HEK293T (cell line): Measurements from ENCODE around the gene MTA3.

Source experiments
- CTCF ChIA-PET: fragments of 350-600 bp; formaldehyde crosslinking; extraction: SDS; loops from one replicate; lab custom pipeline; 2021; ENCODE audit warnings: antibody characterized with exemption, inconsistent platforms; lab: Yijun Ruan, JAX
- POLR2A ChIA-PET: fragments of 350-600 bp; formaldehyde crosslinking; extraction: SDS; loops from one replicate; lab custom pipeline; 2020; ENCODE audit warnings: antibody characterized with exemption, inconsistent platforms; lab: Yijun Ruan, JAX
- DNase-seq: peaks from one replicate; pipeline ENCODE4 v3.0.0; 2012; ENCODE audit warnings: mixed read lengths; ENCODE audit errors: extremely low spot score
- ARNT ChIP-seq: fragments of 450-650 bp; IDR thresholded peaks from 2 replicates; pipeline ENCODE4 v1.6.1; 2017; ENCODE audit warnings: mild to moderate bottlenecking
- BHLHE40 ChIP-seq: fragments of 450-650 bp; IDR thresholded peaks from 2 replicates; pipeline ENCODE4 v1.6.1; 2016; ENCODE audit warnings: mild to moderate bottlenecking, moderate library complexity, borderline replicate concordance
- CTBP1 ChIP-seq: fragments of 450-650 bp; IDR thresholded peaks from 2 replicates; pipeline ENCODE4 v1.6.1; 2016; ENCODE audit warnings: borderline replicate concordance
- ELF4 ChIP-seq: fragments of 450-650 bp; IDR thresholded peaks from 2 replicates; pipeline ENCODE4 v1.6.1; 2017; ENCODE audit warnings: antibody characterized with exemption
- FOXA1 ChIP-seq: fragments of 450-650 bp; IDR thresholded peaks from 2 replicates; pipeline ENCODE4 v1.6.1; 2016; ENCODE audit warnings: mild to moderate bottlenecking
- FOXM1 ChIP-seq: fragments of 450-650 bp; IDR thresholded peaks from 2 replicates; pipeline ENCODE4 v1.6.1; 2017; ENCODE audit warnings: mild to moderate bottlenecking, borderline replicate concordance
- HDGF ChIP-seq: fragments of 450-650 bp; IDR thresholded peaks from 2 replicates; pipeline ENCODE4 v1.6.1; 2017; ENCODE audit warnings: antibody characterized with exemption, borderline replicate concordance
- L3MBTL2 ChIP-seq: fragments of 450-650 bp; conservative IDR thresholded peaks from 2 replicates; pipeline ENCODE4 v1.6.1; 2016; ENCODE audit warnings: mild to moderate bottlenecking
- LEF1 ChIP-seq: fragments of 450-650 bp; IDR thresholded peaks from 2 replicates; pipeline ENCODE4 v1.6.1; 2017; ENCODE audit warnings: mild to moderate bottlenecking, borderline replicate concordance
- NFRKB ChIP-seq: fragments of 450-650 bp; IDR thresholded peaks from 2 replicates; pipeline ENCODE4 v1.6.1; 2016; ENCODE audit warnings: mild to moderate bottlenecking, moderate library complexity
- PKNOX1 ChIP-seq: fragments of 450-650 bp; IDR thresholded peaks from 2 replicates; pipeline ENCODE4 v1.6.1; 2016
- SP1 ChIP-seq: fragments of 450-650 bp; IDR thresholded peaks from 2 replicates; pipeline ENCODE4 v1.6.1; 2017
- SUZ12 ChIP-seq: fragments of 450-650 bp; IDR thresholded peaks from 2 replicates; pipeline ENCODE4 v1.6.1; 2016; ENCODE audit warnings: mild to moderate bottlenecking
- TARDBP ChIP-seq: fragments of 450-650 bp; IDR thresholded peaks from 2 replicates; pipeline ENCODE4 v1.6.1; 2016
- ZNF384 ChIP-seq: fragments of 450-650 bp; IDR thresholded peaks from 2 replicates; pipeline ENCODE4 v1.6.1; 2016

MTA3 gene

GRCh38 chr2:42795841-42796301 is 227.4 kb downstream of the MTA3 start:
- CTCF ChIA-PET: no interaction called here
- DNase-seq: no peak
- POLR2A ChIA-PET: interaction anchor here (0.7 kb wide), 1 partner anchor 15 kb away, joined by 3 read pairs; no protein-coding TSS in a partner anchor
- TF ChIP-seq BHLHE40 (no peak), ELF4 (no peak), HDGF (no peak)

GRCh38 chr2:42796427-42797248 is 228.2 kb downstream of the MTA3 start:
- ChIA-PET POLR2A (interaction anchor here (0.7 kb wide), 1 partner anchor 14 kb away, joined by 3 read pairs; no protein-coding TSS in a partner anchor), CTCF (no interaction called here)
- no peak for TF ChIP-seq NFRKB
- no peak for TF ChIP-seq SUZ12
- TF ChIP-seq ZNF384: no peak
- TF ChIP-seq ELF4: no peak
- TF ChIP-seq FOXA1: no peak
- no peak for TF ChIP-seq FOXM1
- no peak for TF ChIP-seq PKNOX1
- no peak for TF ChIP-seq CTBP1
- no peak for TF ChIP-seq HDGF
- TF ChIP-seq TARDBP: no peak
- no peak for DNase-seq

- ChIA-PET CTCF (no interaction called here), POLR2A (no interaction called here)
- DNase-seq: no peak
- TF ChIP-seq ELF4 (no peak), SP1 (no peak), HDGF (no peak), ARNT (no peak), NFRKB (no peak), SUZ12 (no peak), LEF1 (no peak), FOXM1 (no peak), TARDBP (no peak), FOXA1 (no peak), PKNOX1 (no peak), BHLHE40 (no peak)
Observed at GRCh38 chr2:42797281-42797680, 228.8 kb downstream of the MTA3 start.

GRCh38 chr2:42799881-42800280 is 231.4 kb downstream of the MTA3 start:
- DNase-seq: no peak
- ChIA-PET POLR2A (interaction anchor here (1.7 kb wide), 1 partner anchor 10 kb away, joined by 11 read pairs; no protein-coding TSS in a partner anchor), CTCF (no interaction called here)
- TF ChIP-seq L3MBTL2 (no peak), ARNT (no peak), SP1 (no peak), TARDBP (no peak), PKNOX1 (no peak), HDGF (no peak), SUZ12 (no peak), FOXM1 (no peak), FOXA1 (no peak), LEF1 (no peak)

GRCh38 chr2:42800461-42800962 is 232.1 kb downstream of the MTA3 start:
- TF ChIP-seq NFRKB: no peak
- no peak for DNase-seq
- ChIA-PET POLR2A (interaction anchor here (1.7 kb wide), 1 partner anchor 10 kb away, joined by 11 read pairs; no protein-coding TSS in a partner anchor), CTCF (no interaction called here)

GRCh38 chr2:42800981-42801380 is 232.5 kb downstream of the MTA3 start:
- no peak for TF ChIP-seq PKNOX1
- no peak for TF ChIP-seq ZNF384
- no peak for TF ChIP-seq TARDBP
- no peak for TF ChIP-seq ARNT
- no peak for TF ChIP-seq SP1
- no peak for TF ChIP-seq FOXA1
- TF ChIP-seq L3MBTL2: no peak
- no peak for TF ChIP-seq HDGF
- no peak for TF ChIP-seq NFRKB
- no peak for TF ChIP-seq LEF1
- TF ChIP-seq FOXM1: no peak
- TF ChIP-seq CTBP1: no peak
- ChIA-PET CTCF (no interaction called here), POLR2A (interaction anchor here (1.7 kb wide), 1 partner anchor 9 kb away, joined by 11 read pairs; no protein-coding TSS in a partner anchor)
- DNase-seq: no peak
